Spleen (tissue), 7 donors: Measurements from ENCODE around the gene CADM2.

Source experiments
- CTCF ChIP-seq, 11 experiments: fragments of 200-600 bp in 7 of 11; fragments of 450-650 bp in 4 of 11; sonication (generic) in 4 of 11; IDR thresholded peaks in 8 of 11; conservative IDR thresholded peaks in 3 of 11; 1 replicate in 7 of 11; 2 replicates in 4 of 11; pipeline versions ENCODE4 v1.4.0 to v1.8.0; 2016 to 2021; ENCODE audit warnings: antibody characterized with exemption in 11 of 11, inconsistent platforms in 4 of 11, mild to moderate bottlenecking in 1 of 11
- POLR2A ChIP-seq, 3 donors: fragments of 450-650 bp; IDR thresholded peaks; one replicate each; pipeline ENCODE4 v1.5.1; 2017; ENCODE audit warnings: antibody characterized with exemption in 3 of 3, mild to moderate bottlenecking in 1 of 3
- donor health status: DM: no; HTN: no; CAD: no; lungs with moderate emphysema.
- donor health status: DM: no; HTN: no; CAD: no.
- donor health status: DM: no; HTN: no; CAD: no.

DNA sequence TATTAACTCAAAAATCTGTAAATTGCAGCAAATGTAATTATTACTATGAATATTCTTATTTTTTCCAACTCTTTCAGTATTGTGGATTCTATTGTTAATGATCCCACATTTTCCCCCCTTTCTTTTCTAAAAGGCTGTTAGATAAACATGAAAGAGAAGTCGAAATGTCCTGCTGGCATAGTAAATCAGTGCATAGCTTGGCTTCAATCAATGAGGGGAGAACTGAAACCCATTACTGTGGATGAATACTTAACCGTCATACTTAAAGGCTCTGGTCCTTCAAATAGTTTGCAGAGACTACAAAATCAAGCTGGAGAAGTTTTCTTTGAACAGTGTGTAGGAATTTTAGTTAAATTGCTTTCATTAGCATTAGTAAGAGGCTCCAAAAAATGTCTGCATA lies 667.9 kb downstream of the CADM2 start:
- no peak for TF ChIP-seq CTCF (IDR thresholded peaks at IDR 0.05 in 8 of 11, conservative IDR thresholded peaks at IDR 0.05 in 3 of 11)
- TF ChIP-seq POLR2A (IDR thresholded peaks at IDR 0.05), result no peak
